Putamen (tissue), 1 donor: Measurements from ENCODE around the gene DTX1.
"Not testable (repeated sequence)": the region's sequence is repeated elsewhere in the genome, so short reads cannot be mapped to it uniquely, and the experiment has no call there.

Experiments
- DNase-seq: peaks from one replicate; pipeline ENCODE4 v3.0.0-alpha.2; 2016; ENCODE audit warnings: low spot score

DTX1 gene

GRCh38 chr12:113136990-113137511, 80.5 kb downstream of the DTX1 start:
- DNase-seq = no peak

GRCh38 chr12:113137861-113138783, 81.6 kb downstream of the DTX1 start:
- no peak for DNase-seq

GRCh38 chr12:113138826-113139225, 82.3 kb downstream of the DTX1 start:
- no peak for DNase-seq

DNA sequence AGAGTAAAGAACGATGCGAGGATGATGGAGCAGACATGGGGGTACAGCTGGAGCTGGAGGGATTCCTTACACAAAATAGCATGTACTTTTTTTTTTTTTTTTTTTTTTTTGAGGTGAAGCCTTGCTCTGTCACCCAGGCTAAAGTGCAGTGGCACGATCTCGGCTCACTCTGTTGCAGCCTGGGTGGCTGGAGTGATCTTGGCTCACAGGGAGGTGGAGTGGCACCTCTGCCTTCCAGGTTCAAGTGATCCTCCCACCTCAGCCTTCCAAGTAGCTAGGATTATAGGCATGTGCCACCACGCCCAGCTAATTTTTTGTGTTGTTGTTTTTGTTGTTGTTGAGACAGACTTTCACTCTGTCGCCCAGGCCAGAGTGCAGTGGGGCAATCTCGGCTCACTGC, 84.2 kb downstream of the DTX1 start:
- DNase-seq = no peak

- not testable (repeated sequence) for DNase-seq
Observed at GRCh38 chr12:113141716-113142115, 85.2 kb downstream of the DTX1 start.

DNA sequence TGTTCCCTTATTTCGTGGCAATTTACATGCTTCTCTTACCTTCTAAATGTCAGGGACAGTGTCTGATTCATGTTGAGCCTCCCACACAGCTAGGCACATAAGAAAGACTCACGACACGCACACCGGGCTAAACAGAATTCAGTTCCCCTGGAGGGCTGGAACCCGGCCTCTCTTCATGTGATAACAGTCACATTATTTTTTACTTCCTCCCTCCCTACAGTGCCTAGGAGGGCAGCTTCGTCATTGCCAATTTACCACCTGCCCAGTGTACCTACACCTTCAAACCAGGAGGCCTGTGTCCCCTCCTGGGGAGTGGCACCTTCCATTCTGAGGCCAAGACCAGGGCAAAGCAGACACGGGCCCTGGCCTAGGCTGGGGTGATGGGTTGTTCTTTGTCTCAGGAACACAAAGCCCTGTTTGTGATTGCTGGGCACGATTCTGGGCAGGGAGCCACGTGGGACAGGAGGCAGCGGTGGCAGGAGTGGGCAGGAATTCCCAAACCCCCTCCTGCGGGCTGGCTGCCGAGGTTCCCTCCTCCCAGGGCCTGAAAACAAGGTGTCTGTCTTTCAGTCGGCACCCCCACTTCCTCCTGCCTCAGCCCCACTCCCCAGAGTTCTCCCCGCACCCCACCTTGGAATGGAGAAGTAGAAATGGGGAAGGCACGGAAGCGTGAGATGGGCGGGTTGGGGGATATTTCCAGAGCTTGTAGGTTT, 85.8 kb downstream of the DTX1 start:
- DNase-seq = peak; percentile 92

GRCh38 chr12:113142886-113143332, 86.4 kb downstream of the DTX1 start:
- DNase-seq = no peak

DNA sequence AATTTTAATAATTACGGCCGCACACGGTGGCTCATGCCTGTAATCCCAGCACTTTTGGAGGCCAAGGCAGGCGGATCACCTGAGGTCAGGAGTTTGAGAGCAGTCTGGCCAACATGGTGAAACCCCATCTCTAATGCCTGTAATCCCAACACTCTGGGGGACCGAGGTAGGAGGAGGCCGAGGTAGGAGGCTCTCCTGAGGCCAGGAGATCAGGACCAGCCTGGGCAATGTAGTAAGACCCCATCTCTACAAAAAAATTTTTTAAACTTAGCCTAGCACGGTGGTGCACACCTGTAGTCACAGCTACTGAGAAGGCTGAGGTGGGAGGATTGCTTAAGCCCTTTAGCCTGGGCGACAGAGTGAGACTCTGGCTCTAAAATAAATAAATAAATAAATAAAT, 87.4 kb downstream of the DTX1 start:
- DNase-seq = no peak

GRCh38 chr12:113144806-113145205, 88.3 kb downstream of the DTX1 start:
- no peak for DNase-seq

DNA sequence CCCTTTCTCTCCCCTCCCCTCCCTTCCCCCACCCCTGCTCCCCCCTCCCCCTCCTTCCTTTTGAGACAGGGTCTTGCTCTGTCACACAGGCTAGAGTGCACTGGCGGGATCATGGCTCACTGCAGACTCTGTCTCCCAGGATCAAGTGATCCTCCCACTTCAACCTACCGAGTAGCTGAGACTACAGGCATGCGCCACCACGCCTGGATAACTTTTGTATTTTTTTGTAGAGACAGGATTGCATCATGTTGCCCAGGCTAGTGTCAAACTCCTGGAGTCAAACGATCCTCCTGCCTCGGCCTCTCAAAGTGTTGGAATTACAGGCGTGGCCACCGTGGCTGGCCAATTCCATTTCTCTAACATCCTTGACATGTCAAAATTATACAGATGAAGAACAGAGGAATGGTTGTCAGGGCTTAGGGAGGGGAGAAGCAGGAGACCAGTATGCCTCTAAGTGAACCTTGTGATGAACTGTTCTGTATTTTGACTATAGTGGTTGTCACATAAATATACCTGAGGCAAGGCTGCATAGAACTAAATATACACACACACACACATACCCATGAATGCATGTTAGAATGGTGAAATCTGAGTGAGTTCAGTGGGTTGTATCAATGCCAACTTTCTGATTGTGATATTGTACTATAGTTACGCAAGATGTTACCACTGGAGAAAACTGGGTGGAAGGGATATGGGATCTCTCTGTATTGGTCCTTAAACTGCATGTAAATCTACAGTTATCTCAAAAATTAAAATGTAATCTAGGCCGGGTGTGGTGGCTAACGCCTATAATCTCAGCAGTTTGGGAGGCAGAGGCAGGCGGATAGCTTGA, 89.4 kb downstream of the DTX1 start:
- no peak for DNase-seq

DNA sequence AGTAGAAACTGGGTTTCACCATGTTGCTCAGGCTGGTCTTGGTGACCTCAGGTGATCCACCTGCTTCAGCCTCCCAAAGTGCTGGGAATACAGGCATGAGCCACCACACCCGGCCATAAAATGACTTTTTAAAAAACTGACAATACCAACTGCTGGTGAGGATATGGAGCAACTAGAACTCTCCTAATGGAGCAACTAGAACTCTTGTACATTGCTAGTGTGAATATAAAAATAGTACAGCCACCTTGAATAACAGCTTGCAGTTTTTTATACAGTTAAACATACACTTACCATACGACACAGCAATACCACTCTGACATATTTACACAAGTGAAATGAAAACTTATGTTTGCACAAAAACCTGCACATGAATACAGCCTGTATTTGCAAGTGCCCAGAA, 90.5 kb downstream of the DTX1 start:
- no peak for DNase-seq
